ENCODE data around the gene DNAH1. TPM values are rescaled to one million over a fixed set of nuclear protein-coding genes. Genes with fewer than 3 reads are reported as not detected.

Gene DNAH1
- total and polyA plus RNA-seq, 2 of the 13 experiments (the other 11 are each of a cell fraction or from before 2014, with no cell fraction given): 0.64 to 3.5 TPM

DNA sequence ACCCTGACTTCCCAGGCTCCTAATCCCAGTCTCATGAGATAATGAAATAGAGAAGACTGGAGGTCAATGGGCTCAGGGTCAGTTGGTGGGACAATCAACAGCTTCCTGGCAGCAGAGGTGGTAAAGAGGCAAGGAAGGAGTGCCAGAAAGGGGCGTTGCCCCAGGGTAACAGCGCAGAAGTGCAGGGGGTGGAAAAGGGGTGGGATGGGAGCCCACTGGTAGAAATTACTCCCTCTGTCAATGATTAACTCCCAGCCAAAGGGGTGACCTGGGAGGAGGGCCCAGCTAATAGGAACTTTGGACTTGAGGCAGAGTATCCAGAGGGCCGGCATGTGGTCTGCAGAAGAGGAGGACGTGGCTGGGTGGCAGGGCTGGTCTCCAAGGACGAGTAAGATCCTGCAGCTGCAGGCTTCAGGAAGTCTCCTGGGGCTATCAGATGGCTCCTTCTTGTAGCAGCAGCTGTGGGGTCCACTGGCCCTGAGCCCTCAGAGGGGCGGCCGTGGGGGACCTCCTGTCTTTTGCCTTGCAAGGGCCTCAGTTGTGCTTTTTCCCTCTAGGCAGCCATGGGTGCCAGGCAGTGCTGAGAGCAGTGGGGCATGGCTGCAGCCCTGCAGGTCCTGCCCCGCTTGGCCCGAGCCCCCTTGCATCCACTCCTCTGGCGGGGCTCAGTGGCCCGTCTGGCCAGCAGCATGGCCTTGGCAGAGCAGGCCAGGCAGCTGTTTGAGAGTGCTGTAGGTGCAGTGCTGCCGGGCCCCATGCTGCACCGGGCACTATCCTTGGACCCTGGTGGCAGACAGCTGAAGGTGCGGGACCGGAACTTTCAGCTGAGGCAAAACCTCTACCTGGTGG lies 26.1 kb upstream of the DNAH1 start (continued):
- TF ChIP-seq, protein P1, sequence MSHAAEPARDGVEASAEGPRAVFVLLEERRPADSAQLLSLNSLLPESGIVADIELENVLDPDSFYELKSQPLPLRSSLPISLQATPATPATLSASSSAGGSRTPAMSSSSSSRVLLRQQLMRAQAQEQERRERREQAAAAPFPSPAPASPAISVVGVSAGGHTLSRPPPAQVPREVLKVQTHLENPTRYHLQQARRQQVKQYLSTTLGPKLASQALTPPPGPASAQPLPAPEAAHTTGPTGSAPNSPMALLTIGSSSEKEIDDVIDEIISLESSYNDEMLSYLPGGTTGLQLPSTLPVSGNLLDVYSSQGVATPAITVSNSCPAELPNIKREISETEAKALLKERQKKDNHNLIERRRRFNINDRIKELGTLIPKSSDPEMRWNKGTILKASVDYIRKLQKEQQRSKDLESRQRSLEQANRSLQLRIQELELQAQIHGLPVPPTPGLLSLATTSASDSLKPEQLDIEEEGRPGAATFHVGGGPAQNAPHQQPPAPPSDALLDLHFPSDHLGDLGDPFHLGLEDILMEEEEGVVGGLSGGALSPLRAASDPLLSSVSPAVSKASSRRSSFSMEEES (CRISPR knock-in tag; IDR thresholded peaks at IDR 0.05): peak; percentile 54; the same call in 1 of the 2 replicates
- TF ChIP-seq NPAS2 (CRISPR knock-in tag; IDR thresholded peaks at IDR 0.05; ENCODE audit: borderline replicate concordance) (no peak), ZNF354B (CRISPR knock-in tag; IDR thresholded peaks at IDR 0.05) (no peak), ZNF3 (CRISPR knock-in tag; IDR thresholded peaks at IDR 0.05) (no peak), ZSCAN21 (CRISPR knock-in tag; IDR thresholded peaks at IDR 0.05; ENCODE audit: borderline replicate concordance) (no peak; the same call in 1 of the 2 replicates), ZNF225 (CRISPR knock-in tag; IDR thresholded peaks at IDR 0.05) (no peak), ZNF652 (CRISPR knock-in tag; IDR thresholded peaks at IDR 0.05; ENCODE audit: borderline replicate concordance, low read depth) (peak; percentile 81), PRMT3 (CRISPR knock-in tag; IDR thresholded peaks at IDR 0.05; ENCODE audit: borderline replicate concordance, low read depth) (no peak), ZNF124 (CRISPR knock-in tag; IDR thresholded peaks at IDR 0.05) (no peak), SAFB2 (CRISPR knock-in tag; IDR thresholded peaks at IDR 0.05; ENCODE audit: borderline replicate concordance, low read depth) (no peak; the same call in 1 of the 2 replicates), ZNF274 (CRISPR knock-in tag; IDR thresholded peaks at IDR 0.05) (peak; percentile 23; the same call in 1 of the 2 replicates), ZNF296 (CRISPR knock-in tag; conservative IDR thresholded peaks at IDR 0.05) (peak; percentile 86), PAWR (CRISPR knock-in tag; IDR thresholded peaks at IDR 0.05; ENCODE audit: borderline replicate concordance) (no peak; the same call in 1 of the 2 replicates), PCBP2 (optimal IDR thresholded peaks at IDR 0.05; ENCODE audit: low read depth, low read length, poor library complexity, severe bottlenecking) (no peak), MIXL1 (CRISPR knock-in tag; IDR thresholded peaks at IDR 0.05) (peak; percentile 61)
- TF ChIP-seq, protein P2, sequence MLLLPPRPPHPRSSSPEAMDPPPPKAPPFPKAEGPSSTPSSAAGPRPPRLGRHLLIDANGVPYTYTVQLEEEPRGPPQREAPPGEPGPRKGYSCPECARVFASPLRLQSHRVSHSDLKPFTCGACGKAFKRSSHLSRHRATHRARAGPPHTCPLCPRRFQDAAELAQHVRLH (CRISPR knock-in tag; IDR thresholded peaks at IDR 0.05; ENCODE audit: borderline replicate concordance, low read depth): no peak; the same call in 1 of the 2 replicates
- TF ChIP-seq, protein P3, sequence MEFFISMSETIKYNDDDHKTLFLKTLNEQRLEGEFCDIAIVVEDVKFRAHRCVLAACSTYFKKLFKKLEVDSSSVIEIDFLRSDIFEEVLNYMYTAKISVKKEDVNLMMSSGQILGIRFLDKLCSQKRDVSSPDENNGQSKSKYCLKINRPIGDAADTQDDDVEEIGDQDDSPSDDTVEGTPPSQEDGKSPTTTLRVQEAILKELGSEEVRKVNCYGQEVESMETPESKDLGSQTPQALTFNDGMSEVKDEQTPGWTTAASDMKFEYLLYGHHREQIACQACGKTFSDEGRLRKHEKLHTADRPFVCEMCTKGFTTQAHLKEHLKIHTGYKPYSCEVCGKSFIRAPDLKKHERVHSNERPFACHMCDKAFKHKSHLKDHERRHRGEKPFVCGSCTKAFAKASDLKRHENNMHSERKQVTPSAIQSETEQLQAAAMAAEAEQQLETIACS (CRISPR knock-in tag; IDR thresholded peaks at IDR 0.05): no peak
- TF ChIP-seq, protein P4, sequence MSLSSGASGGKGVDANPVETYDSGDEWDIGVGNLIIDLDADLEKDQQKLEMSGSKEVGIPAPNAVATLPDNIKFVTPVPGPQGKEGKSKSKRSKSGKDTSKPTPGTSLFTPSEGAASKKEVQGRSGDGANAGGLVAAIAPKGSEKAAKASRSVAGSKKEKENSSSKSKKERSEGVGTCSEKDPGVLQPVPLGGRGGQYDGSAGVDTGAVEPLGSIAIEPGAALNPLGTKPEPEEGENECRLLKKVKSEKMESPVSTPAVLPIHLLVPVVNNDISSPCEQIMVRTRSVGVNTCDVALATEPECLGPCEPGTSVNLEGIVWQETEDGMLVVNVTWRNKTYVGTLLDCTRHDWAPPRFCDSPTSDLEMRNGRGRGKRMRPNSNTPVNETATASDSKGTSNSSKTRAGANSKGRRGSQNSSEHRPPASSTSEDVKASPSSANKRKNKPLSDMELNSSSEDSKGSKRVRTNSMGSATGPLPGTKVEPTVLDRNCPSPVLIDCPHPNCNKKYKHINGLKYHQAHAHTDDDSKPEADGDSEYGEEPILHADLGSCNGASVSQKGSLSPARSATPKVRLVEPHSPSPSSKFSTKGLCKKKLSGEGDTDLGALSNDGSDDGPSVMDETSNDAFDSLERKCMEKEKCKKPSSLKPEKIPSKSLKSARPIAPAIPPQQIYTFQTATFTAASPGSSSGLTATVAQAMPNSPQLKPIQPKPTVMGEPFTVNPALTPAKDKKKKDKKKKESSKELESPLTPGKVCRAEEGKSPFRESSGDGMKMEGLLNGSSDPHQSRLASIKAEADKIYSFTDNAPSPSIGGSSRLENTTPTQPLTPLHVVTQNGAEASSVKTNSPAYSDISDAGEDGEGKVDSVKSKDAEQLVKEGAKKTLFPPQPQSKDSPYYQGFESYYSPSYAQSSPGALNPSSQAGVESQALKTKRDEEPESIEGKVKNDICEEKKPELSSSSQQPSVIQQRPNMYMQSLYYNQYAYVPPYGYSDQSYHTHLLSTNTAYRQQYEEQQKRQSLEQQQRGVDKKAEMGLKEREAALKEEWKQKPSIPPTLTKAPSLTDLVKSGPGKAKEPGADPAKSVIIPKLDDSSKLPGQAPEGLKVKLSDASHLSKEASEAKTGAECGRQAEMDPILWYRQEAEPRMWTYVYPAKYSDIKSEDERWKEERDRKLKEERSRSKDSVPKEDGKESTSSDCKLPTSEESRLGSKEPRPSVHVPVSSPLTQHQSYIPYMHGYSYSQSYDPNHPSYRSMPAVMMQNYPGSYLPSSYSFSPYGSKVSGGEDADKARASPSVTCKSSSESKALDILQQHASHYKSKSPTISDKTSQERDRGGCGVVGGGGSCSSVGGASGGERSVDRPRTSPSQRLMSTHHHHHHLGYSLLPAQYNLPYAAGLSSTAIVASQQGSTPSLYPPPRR (CRISPR knock-in tag; IDR thresholded peaks at IDR 0.05; ENCODE audit: borderline replicate concordance): peak; percentile 75
- TF ChIP-seq, protein P5, sequence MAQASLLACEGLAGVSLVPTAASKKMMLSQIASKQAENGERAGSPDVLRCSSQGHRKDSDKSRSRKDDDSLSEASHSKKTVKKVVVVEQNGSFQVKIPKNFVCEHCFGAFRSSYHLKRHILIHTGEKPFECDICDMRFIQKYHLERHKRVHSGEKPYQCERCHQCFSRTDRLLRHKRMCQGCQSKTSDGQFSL (CRISPR knock-in tag; IDR thresholded peaks at IDR 0.05): no peak
